ENCODE data around the gene CTAGE4.
"Not testable (repeated sequence)": the region's sequence is repeated elsewhere in the genome, so short reads cannot be mapped to it uniquely, and the experiment has no call there.

Gene CTAGE4

GRCh38 chr7:144183166-144183565 is at the start of gene CTAGE4:
CTAGE4 (plus strand) TSS chr7:144183466; CDS start chr7:144183504, 38 bp downstream.
- DNase-seq, result not testable (repeated sequence)

- DNase-seq, result no peak
Observed at GRCh38 chr7:144134116-144134515, 49.1 kb upstream of the CTAGE4 start.

GRCh38 chr7:144137501-144137900 is 45.8 kb upstream of the CTAGE4 start:
- DNase-seq, result no peak

- DNase-seq, result no peak
Observed at GRCh38 chr7:144142187-144142586, 41.1 kb upstream of the CTAGE4 start.

- DNase-seq, result no peak
Observed at GRCh38 chr7:144144426-144144825, 38.8 kb upstream of the CTAGE4 start.

- no peak for DNase-seq
Observed at GRCh38 chr7:144148224-144148827, 34.9 kb upstream of the CTAGE4 start.

- DNase-seq, result no peak
Observed at GRCh38 chr7:144158861-144159260, 24.4 kb upstream of the CTAGE4 start.

GRCh38 chr7:144164784-144165183 is 18.5 kb upstream of the CTAGE4 start:
- DNase-seq, result no peak

GRCh38 chr7:144171594-144172350 is 11.5 kb upstream of the CTAGE4 start:
- not testable (repeated sequence) for DNase-seq

GRCh38 chr7:144174613-144175012 is 8.7 kb upstream of the CTAGE4 start:
- no peak for DNase-seq

- DNase-seq, result peak; percentile 65
Observed at GRCh38 chr7:144178380-144179164, 4.7 kb upstream of the CTAGE4 start.

GRCh38 chr7:144179165-144179479 is 4.1 kb upstream of the CTAGE4 start:
- not testable (repeated sequence) for DNase-seq

GRCh38 chr7:144187848-144188247 is 4.6 kb downstream of the CTAGE4 start:
- DNase-seq, result not testable (repeated sequence)

GRCh38 chr7:144188578-144189171 is 5.4 kb downstream of the CTAGE4 start:
- DNase-seq, result not testable (repeated sequence)

- not testable (repeated sequence) for DNase-seq
Observed at GRCh38 chr7:144193782-144194181, 10.5 kb downstream of the CTAGE4 start.

GRCh38 chr7:144194453-144194852 is 11.2 kb downstream of the CTAGE4 start:
- DNase-seq, result not testable (repeated sequence)

- DNase-seq, result peak; percentile 20
Observed at GRCh38 chr7:144195212-144195872, 12.1 kb downstream of the CTAGE4 start, which contains the start of gene ARHGEF35. ARHGEF35 (minus strand) TSS chr7:144195833; CDS start chr7:144188383, 7,450 bp downstream.

- DNase-seq, result not testable (repeated sequence)
Observed at GRCh38 chr7:144198934-144199333, 15.7 kb downstream of the CTAGE4 start.

GRCh38 chr7:144201978-144202377 is 18.7 kb downstream of the CTAGE4 start:
- DNase-seq, result not testable (repeated sequence)

GRCh38 chr7:144203086-144203485 is 19.8 kb downstream of the CTAGE4 start:
- not testable (repeated sequence) for DNase-seq

GRCh38 chr7:144205306-144205705 is 22.0 kb downstream of the CTAGE4 start:
- DNase-seq, result not testable (repeated sequence)

GRCh38 chr7:144217200-144217599 is 33.9 kb downstream of the CTAGE4 start:
- DNase-seq, result not testable (repeated sequence)

All from CD4-positive, alpha-beta T cell treated with Interleukin-12 subunit alpha and Interleukin-12 subunit beta, for 1 hour (primary cell).